Activated CD8-positive, alpha-beta memory T cell treated with anti-CD3 and anti-CD28 coated beads for 4 hours (primary cell): Measurements from ENCODE around the gene TOM1L2.
A peak's percentile ranks its signal among the peaks of the same experiment; 100 is the strongest.
"Not testable (repeated sequence)": the region's sequence is repeated elsewhere in the genome, so short reads cannot be mapped to it uniquely, and the experiment has no call there.

ENCODE experiments used
- DNase-seq, 2 donors: peaks; one replicate each; pipeline ENCODE4 v3.0.0-alpha.2; 2020; ENCODE audit warnings: low read depth in 2 of 2

TOM1L2 gene

GRCh38 chr17:17972126-17972951 is at the start of gene TOM1L2, which contains the start of gene DRC3:
TSS of gene TOM1L2 (minus strand) at chr17:17972400. CDS start at chr17:17972313, 87 bp downstream.
TSS of gene DRC3 (plus strand) at chr17:17972862. CDS start at chr17:17977599, 4,737 bp downstream.
- DNase-seq: peak; percentile 100

DNA sequence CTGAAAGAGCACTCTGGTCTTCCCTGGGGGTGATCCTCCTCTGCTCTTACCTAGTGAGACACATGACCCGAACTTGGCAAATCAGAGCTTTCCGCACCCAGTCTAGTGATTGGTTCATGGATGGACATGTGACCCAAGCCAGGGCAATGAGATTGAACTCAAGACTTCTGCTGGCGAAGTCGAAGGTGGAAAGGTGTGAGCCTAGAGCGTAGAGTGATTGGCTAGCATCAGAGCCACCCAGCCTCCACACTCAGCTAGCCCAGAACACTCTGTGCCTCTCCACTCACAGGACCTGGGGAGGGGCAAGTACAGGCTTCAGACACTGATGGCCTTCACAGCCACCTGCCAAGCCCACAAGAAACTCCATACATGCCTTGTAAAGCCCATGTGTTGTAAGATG is 49.2 kb upstream of the TOM1L2 start:
- DNase-seq: no peak

DNA sequence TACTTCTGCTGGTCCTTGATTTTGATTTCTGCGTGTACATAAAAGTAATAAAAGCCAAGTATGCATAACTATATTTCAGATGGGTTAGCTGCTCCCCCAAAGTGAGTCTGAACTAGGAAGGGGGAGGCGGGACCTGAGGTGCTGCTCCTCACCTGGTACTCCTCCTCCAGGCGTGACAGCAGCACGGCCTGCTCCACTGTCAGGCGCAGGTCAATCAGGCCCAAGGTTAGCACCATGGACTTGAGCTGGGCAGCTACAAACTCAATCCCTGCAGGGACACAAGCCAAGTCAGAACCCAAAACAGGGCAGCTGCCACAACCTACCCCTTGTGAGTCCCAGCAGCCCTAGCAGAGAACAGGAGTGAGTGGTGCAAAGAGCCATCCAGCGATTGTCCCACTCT is 48.8 kb upstream of the TOM1L2 start:
- no peak for DNase-seq

- no peak for DNase-seq
Observed at GRCh38 chr17:18019838-18020154, 47.6 kb upstream of the TOM1L2 start.

DNA sequence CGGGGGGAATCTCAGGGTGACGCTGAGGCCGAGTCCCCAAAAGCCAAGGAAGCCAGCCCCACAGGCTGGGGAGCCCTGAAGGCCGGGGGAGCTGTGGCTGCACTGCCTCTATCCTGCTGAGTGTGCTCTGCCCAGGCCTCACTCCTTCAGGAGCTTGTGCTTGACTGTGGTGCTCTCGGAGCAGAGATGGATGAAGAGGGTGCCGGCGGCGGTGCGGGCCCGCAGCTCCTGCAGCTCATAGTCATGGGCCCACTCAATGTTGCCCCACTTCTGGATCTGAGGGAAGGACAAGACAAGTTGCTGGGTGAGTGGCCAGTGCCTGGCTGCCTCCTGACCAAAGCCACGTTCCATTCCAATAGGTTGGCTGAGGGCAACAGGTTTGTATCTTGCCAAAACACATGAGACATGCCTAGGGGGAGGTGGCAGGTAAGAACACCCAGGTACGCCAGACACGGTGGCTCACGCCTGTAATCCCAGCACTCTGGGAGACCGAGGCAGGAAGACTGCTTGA is 46.3 kb upstream of the TOM1L2 start:
- DNase-seq: no peak

GRCh38 chr17:18017958-18018357 is 45.8 kb upstream of the TOM1L2 start:
- no peak for DNase-seq

DNA sequence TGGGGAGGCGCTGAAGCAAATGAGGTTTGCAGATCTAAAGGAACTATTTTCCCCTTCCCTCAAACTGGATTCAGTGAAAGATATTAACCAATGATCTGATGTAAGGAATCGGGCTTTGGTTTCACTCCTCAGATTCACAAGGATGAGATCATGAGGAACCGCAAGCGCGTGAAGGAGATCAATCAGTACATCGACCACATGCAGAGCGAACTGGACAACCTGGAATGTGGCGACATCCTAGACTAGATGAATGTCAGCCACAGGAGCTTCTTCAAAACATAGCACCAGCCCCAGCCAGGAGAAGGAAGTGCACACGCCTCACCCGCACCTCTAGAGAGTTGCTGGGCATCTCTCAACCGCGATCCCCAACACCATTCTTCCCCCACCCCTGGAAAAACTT is 44.2 kb upstream of the TOM1L2 start:
- DNase-seq: no peak

DNA sequence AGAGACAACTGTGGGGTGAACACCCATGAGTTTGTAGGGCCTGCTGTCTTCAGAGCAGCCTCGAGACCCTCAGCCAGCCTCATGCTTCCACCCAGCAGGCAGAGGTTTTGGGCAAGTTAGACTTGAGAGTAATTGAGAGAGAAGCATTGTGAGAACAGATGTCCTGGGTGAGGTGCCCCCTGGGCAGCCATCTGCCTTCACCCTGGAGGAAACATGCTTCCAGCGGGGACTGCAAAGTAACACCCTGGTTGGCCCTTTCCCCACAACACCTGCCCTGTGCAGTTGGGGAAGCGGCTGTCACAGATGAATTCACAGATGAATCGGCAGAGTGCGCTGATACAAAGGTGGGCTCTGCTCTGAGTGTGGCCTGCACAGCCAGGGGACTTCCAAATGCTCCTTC is 43.4 kb upstream of the TOM1L2 start:
- no peak for DNase-seq

- DNase-seq: no peak
Observed at GRCh38 chr17:18014006-18014405, 41.8 kb upstream of the TOM1L2 start.

DNA sequence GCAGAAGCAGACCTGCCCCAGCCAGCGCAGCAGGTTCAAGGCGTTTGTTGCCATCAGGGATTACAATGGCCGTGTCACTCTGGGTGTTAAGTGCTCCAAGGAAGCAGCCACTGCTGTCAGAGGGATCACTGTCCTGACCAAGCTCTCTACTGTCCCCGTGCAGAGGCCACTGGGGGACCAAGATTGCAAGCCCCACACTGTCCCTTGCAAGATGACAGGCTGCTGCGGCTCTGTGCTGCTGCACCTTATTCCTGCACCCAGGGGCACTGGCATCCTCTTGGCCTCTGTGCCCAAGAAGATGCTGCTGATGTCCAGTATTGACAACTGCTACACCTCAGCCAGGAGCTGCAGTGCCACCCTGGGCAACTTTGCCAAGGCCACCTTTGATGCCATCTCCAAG is 39.1 kb upstream of the TOM1L2 start:
- no peak for DNase-seq

- no peak for DNase-seq
Observed at GRCh38 chr17:18009609-18010420, 37.6 kb upstream of the TOM1L2 start.

DNA sequence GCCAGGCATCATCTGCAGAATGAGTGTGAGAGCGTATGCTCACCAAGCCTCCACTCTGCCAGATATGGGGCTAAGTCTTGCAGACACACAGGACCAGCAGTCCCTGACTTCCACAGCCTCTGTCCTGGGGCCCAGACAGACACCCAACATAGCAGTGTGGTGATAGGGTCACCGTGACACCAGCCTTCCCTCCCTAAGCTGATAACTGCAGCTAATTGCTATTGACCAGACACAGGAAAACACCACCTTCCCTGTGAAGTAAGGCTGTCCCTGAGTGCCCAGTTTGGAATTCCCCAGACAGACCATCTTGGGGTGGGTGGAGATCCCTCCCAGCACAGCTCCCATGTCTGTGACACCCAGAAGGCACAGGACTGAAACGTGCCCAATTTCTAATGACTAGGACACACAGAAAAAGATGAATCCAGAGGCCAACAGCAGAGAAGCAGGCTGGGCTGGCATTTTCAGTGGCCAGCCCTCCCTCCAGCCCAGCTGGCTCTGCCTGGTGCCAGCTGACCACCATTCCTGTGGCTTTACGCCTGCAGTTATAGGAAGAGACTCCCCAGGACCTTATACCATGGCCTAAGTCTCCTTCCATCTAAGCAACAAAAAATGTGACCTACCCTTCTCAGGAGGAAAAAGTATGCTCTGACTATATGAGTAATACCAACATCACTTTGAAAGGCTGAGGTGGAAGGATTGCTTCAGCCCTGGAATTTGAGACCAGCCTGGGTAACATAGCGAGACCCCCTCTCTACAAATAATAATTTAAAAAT is 36.5 kb upstream of the TOM1L2 start:
- no peak for DNase-seq

DNA sequence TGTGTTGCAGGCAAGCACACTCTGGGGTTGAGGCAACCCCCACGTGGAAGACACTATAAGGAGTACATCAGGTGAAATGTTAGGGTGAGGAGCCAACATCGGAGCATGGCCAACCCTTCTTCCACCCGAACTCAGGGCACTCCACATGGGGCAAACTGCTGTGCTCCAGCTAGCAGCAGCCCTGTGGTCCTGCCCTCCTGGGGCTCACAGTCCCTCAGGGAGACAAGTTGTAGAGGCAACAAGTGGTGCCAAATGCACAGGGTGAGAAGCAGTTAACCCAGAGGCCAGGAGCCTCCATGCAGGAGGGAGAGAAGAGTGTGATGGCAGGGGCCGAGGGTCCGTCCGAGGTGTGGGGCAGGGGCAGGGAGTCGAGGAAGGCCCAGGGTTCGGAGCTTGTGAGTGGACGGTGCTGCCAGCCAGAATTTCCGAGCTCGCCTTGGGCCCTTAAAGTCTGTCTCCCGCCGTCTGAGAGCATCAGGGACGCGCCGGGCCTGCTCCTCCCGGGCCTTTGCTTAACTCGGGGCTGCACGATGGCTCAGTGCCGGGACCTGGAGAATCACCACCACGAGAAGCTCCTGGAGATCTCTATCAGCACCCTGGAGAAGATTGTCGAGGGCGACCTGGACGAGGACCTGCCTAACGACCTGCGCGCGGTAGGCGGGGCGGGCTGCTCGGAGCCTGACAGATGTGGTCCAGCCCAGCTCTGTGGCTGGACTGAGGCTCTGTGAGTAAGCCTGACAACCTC is 34.5 kb upstream of the TOM1L2 start:
- no peak for DNase-seq

- no peak for DNase-seq
Observed at GRCh38 chr17:18005496-18005895, 33.3 kb upstream of the TOM1L2 start.

- DNase-seq: no peak
Observed at GRCh38 chr17:18004884-18005305, 32.7 kb upstream of the TOM1L2 start.

GRCh38 chr17:18004345-18004744 is 32.1 kb upstream of the TOM1L2 start:
- DNase-seq: no peak

DNA sequence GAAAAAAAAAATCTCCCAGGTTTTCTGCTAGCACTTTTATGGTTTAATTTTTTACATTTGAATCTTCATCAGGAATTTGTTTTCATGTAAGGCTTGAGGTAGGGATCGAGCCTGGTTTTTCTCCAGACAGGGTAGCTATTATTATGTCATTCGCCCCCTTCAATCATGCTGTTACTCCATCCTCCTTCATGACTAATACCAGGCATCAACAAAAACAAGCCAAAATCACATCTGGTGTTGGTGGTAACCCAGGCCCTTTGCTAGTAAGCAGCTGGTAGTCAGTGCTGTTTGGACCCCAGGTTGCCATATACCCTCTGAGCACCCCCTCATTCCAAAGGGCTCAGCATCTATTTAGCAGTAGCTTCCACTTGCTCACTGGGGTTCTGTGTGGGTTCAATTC is 30.0 kb upstream of the TOM1L2 start:
- DNase-seq: no peak

DNA sequence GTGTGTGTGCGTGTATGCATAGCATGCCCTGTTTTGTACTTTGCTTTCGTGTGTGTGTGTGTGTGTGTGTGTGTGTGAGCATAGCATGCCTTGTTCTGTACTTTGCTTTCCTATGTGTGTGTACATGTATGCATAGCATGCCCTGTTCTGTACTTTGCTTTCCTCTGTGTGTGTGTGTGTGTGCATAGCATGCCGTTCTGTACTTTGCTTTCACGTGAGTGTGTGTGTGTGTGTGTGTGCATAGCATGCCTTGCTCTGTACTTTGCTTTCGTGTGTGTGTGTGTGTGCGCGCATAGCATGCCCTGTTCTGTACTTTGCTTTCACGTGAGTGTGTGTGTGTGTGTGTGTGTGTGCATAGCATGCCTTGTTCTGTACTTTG is 27.8 kb upstream of the TOM1L2 start:
- DNase-seq: no peak

GRCh38 chr17:17999364-18000029 is 27.3 kb upstream of the TOM1L2 start:
- no peak for DNase-seq

- DNase-seq: no peak
Observed at GRCh38 chr17:17998934-17999333, 26.7 kb upstream of the TOM1L2 start.

GRCh38 chr17:17995887-17996286 is 23.7 kb upstream of the TOM1L2 start:
- DNase-seq: not testable (repeated sequence)
